H9 (cell line): ENCODE results near the gene HSPG2. TPM values are rescaled to one million over a fixed set of nuclear protein-coding genes. Genes with fewer than 3 reads are reported as not detected.

ENCODE experiments used
- DNase-seq: peaks from one replicate; pipeline ENCODE4 v3.0.0-alpha.2; 2017
- H2AFZ ChIP-seq: one replicate; pipeline ENCODE4 v1.6.1; 2013; ENCODE audit warnings: mild to moderate bottlenecking, low read length, control low read depth, moderate library complexity
- H2AK5ac ChIP-seq: 2 replicates; pipeline ENCODE4 v1.6.1; 2013; ENCODE audit warnings: low read length, control low read depth, mixed read lengths; ENCODE audit not compliant: insufficient read length
- H2BK120ac ChIP-seq: one replicate; pipeline ENCODE4 v1.6.1; 2013; ENCODE audit warnings: low read depth, mild to moderate bottlenecking, low read length, control low read depth, inconsistent platforms; ENCODE audit not compliant: poor library complexity, severe bottlenecking
- H2BK12ac ChIP-seq: 2 replicates; pipeline ENCODE4 v1.6.1; 2013; ENCODE audit warnings: low read length, control low read depth, mixed read lengths, low read depth; ENCODE audit not compliant: insufficient read length
- H2BK15ac ChIP-seq: 2 replicates; pipeline ENCODE4 v1.6.1; 2013; ENCODE audit warnings: low read depth, low read length, control low read depth
- H2BK20ac ChIP-seq: one replicate; pipeline ENCODE4 v1.6.1; 2013; ENCODE audit warnings: low read depth, mild to moderate bottlenecking, low read length, control low read depth, inconsistent platforms; ENCODE audit not compliant: poor library complexity, severe bottlenecking
- H2BK5ac ChIP-seq: 2 replicates; pipeline ENCODE4 v1.6.1; 2013; ENCODE audit warnings: low read length, control low read depth, mixed read lengths; ENCODE audit not compliant: insufficient read length
- H3K14ac ChIP-seq: 2 replicates; pipeline ENCODE4 v1.6.1; 2013; ENCODE audit warnings: low read length, control low read depth; ENCODE audit not compliant: insufficient read depth
- H3K18ac ChIP-seq: 2 replicates; pipeline ENCODE4 v1.6.1; 2013; ENCODE audit warnings: low read depth, mild to moderate bottlenecking, mixed read lengths, low read length, control low read depth; ENCODE audit not compliant: insufficient read length
- H3K23ac ChIP-seq: 2 replicates; pipeline ENCODE4 v1.6.1; 2013; ENCODE audit warnings: low read length, control low read depth, mixed read lengths, low read depth; ENCODE audit not compliant: insufficient read length
- H3K23me2 ChIP-seq: 2 replicates; pipeline ENCODE4 v1.6.1; 2013; ENCODE audit warnings: low read depth, mild to moderate bottlenecking, mixed read lengths, low read length, control low read depth; ENCODE audit not compliant: insufficient read length, poor library complexity, severe bottlenecking
- H3K27ac ChIP-seq: 2 replicates; pipeline ENCODE4 v1.5.1; 2013; ENCODE audit warnings: low read length, control low read depth, mixed read lengths, low read depth; ENCODE audit not compliant: insufficient read length
- H3K27me3 ChIP-seq: 2 replicates; pipeline ENCODE4 v1.6.1; 2013; ENCODE audit warnings: low read length, control low read depth, inconsistent platforms; ENCODE audit not compliant: insufficient read depth
- H3K4ac ChIP-seq: 2 replicates; pipeline ENCODE4 v1.6.1; 2013; ENCODE audit warnings: low read depth, mild to moderate bottlenecking, control low read depth, inconsistent platforms, low read length, moderate library complexity
- H3K4me1 ChIP-seq: 2 replicates; pipeline ENCODE4 v1.6.1; 2013; ENCODE audit warnings: low read length, control low read depth, inconsistent platforms; ENCODE audit not compliant: insufficient read depth
- H3K4me2 ChIP-seq: 2 replicates; pipeline ENCODE4 v1.6.1; 2013; ENCODE audit warnings: low read length, control low read depth, mixed read lengths; ENCODE audit not compliant: insufficient read length, insufficient read depth
- H3K56ac ChIP-seq: 2 replicates; pipeline ENCODE4 v1.6.1; 2013; ENCODE audit warnings: low read depth, mild to moderate bottlenecking, mixed read lengths, low read length, control low read depth; ENCODE audit not compliant: insufficient read length
- H3K79me1 ChIP-seq: 2 replicates; pipeline ENCODE4 v1.6.1; 2013; ENCODE audit warnings: low read depth, mild to moderate bottlenecking, moderate library complexity, low read length, control low read depth, inconsistent platforms; ENCODE audit not compliant: insufficient read depth, poor library complexity, severe bottlenecking
- H3K79me2 ChIP-seq: 2 replicates; pipeline ENCODE4 v1.6.1; 2013; ENCODE audit warnings: low read length, control low read depth, inconsistent platforms; ENCODE audit not compliant: insufficient read depth
- H3K9ac ChIP-seq: 2 replicates; pipeline ENCODE4 v1.6.1; 2013; ENCODE audit warnings: low read length, control low read depth, mixed read lengths; ENCODE audit not compliant: insufficient read length; ENCODE audit errors: extremely low read depth
- H3K9me3 ChIP-seq: one replicate; pipeline ENCODE4 v1.6.1; 2013; ENCODE audit warnings: low read depth, low read length, inconsistent platforms; ENCODE audit not compliant: control insufficient read depth
- H3T11ph ChIP-seq: one replicate; pipeline ENCODE4 v1.6.1; 2013; ENCODE audit warnings: mild to moderate bottlenecking, low read length, control low read depth, inconsistent platforms
- H4K20me1 ChIP-seq: one replicate; pipeline ENCODE4 v1.6.1; 2013; ENCODE audit not compliant: control insufficient read depth, insufficient read length, insufficient read depth
- H4K5ac ChIP-seq: 2 replicates; pipeline ENCODE4 v1.6.1; 2013; ENCODE audit warnings: low read depth, mild to moderate bottlenecking, mixed read lengths, low read length, control low read depth; ENCODE audit not compliant: insufficient read length
- H4K8ac ChIP-seq: replicated peaks from 2 replicates; pipeline ENCODE4 v1.6.1; 2013; ENCODE audit warnings: low read length, control low read depth, mixed read lengths, low read depth; ENCODE audit not compliant: insufficient read length
- H4K91ac ChIP-seq: 2 replicates; pipeline ENCODE4 v1.6.1; 2013; ENCODE audit warnings: low read depth, mild to moderate bottlenecking, moderate library complexity, mixed read lengths, low read length, control low read depth; ENCODE audit not compliant: insufficient read length
- H3K27ac Mint-ChIP-seq, 3 experiments: 2 replicates in 2 of 3; 3 replicates in 1 of 3; pipeline ENCODE4 v1.8.0; 2020 to 2021; ENCODE audit warnings: mixed read lengths in 3 of 3, mild to moderate bottlenecking in 1 of 3, moderate library complexity in 1 of 3
- H3K27me3 Mint-ChIP-seq: 2 replicates; pipeline ENCODE4 v1.8.0; 2021; ENCODE audit warnings: low read depth, mild to moderate bottlenecking, moderate library complexity, mixed read lengths
- H3K36me3 Mint-ChIP-seq, 3 experiments: 2 replicates in 2 of 3; 3 replicates in 1 of 3; pipeline ENCODE4 v1.8.0; 2020 to 2021; ENCODE audit warnings: low read depth in 3 of 3, mixed read lengths in 3 of 3; ENCODE audit not compliant: insufficient read depth in 1 of 3
- H3K4me1 Mint-ChIP-seq, 2 experiments: 2 replicates each; pipeline ENCODE4 v1.8.0; 2020; ENCODE audit warnings: mixed read lengths in 2 of 2
- H3K4me3 Mint-ChIP-seq, 2 experiments: 2 replicates in 1 of 2; 3 replicates in 1 of 2; pipeline ENCODE4 v1.8.0; 2020 to 2021; ENCODE audit warnings: mild to moderate bottlenecking in 2 of 2, mixed read lengths in 2 of 2, moderate library complexity in 1 of 2
- H3K9me3 Mint-ChIP-seq, 2 experiments: 2 replicates in 1 of 2; 3 replicates in 1 of 2; pipeline ENCODE4 v1.8.0; 2020; ENCODE audit warnings: mild to moderate bottlenecking in 2 of 2, mixed read lengths in 2 of 2, moderate library complexity in 1 of 2
- CTCF ChIP-seq: fragments of 200-600 bp; sonication (generic); conservative IDR thresholded peaks from 3 replicates; pipeline ENCODE4 v1.8.0; 2021; ENCODE audit warnings: antibody characterized with exemption, mild to moderate bottlenecking
- WGBS: extraction: QIAGEN DNeasy Blood & Tissue Kit; methylation state at CpG from one replicate; pipeline ENCODE4 v1.1.7; 2013; ENCODE audit warnings: missing lambda C conversion rate, low lambda C conversion rate, mixed read lengths; ENCODE audit not compliant: insufficient read length; ENCODE audit errors: extremely low coverage; 5-methylcytosine and 5-hydroxymethylcytosine counted together
- total RNA-seq: library from RNA; stranded (reverse); gene quantifications from 2 replicates; pipeline ENCODE4 v1.2.1, GENCODE V29; 2021

HSPG2 gene
- total RNA-seq, 1 experiment from 2014 or later, result 90.0 TPM

- Histone ChIP-seq H3K27me3 (no peaks in the 10 kb centered on the region), H2BK20ac (no peak overlapping the region), H4K8ac (no peak overlapping the region), H3K4me1 (no peaks in the 10 kb centered on the region), H3K9me3 (no peaks in the 10 kb centered on the region), H3K4me2 (no peak overlapping the region), H3K18ac (no peak overlapping the region), H2AK5ac (no peak overlapping the region), H3K79me1 (no peaks in the 10 kb centered on the region), H4K20me1 (no peaks in the 10 kb centered on the region), H2AFZ (no peak overlapping the region), H2BK15ac (no peak overlapping the region), H3K23me2 (no peaks in the 10 kb centered on the region), H3K23ac (no peak overlapping the region), H2BK120ac (no peak overlapping the region), H3K27ac (no peak overlapping the region), H3K4ac (no peak overlapping the region), H3K14ac (no peak overlapping the region), H4K5ac (no peak overlapping the region), H2BK12ac (no peak overlapping the region), H3K9ac (no peak overlapping the region), H3K56ac (no peak overlapping the region), H2BK5ac (no peak overlapping the region), H4K91ac (no peak overlapping the region), H3K79me2 (no peaks in the 10 kb centered on the region), H3T11ph (no peak overlapping the region)
- Mint-ChIP-seq H3K4me1 (peaks cover 23 to 32% of the 10 kb centered on the region in 2 experiments), H3K27ac (peak overlapping the region; percentile 13 to 58 (median 49)), H3K9me3 (no peaks in the 10 kb centered on the region; a peak in 1 of 5 replicates), H3K4me3 (no peak overlapping the region), H3K27me3 (no peaks in the 10 kb centered on the region), H3K36me3 (peaks cover 2 to 14% (median 13%) of the 10 kb centered on the region in 3 experiments; a peak in 6 of 7 replicates)
- DNase-seq, result no peak
- no peak for TF ChIP-seq CTCF
- WGBS, result no CpG with 5 or more reads among the region's 20 CpGs
Observed at GRCh38 chr1:21896652-21897532, 40.2 kb downstream of the HSPG2 start.
